ENCODE data around the gene TARBP1. TPM values are rescaled to one million over a fixed set of nuclear protein-coding genes. Genes with fewer than 3 reads are reported as not detected.

Gene TARBP1
- total and polyA plus RNA-seq, 9 donors: 4.8 to 26.3 (median 10.8) TPM

GRCh38 chr1:234369033-234369430 lies 109.9 kb downstream of the TARBP1 start:
- Histone ChIP-seq H3K9me3 (no peaks in the 10 kb centered on the region), H3K4me3 (no peak overlapping the region), H3K27ac (no peak overlapping the region), H3K27me3 (no peaks in the 10 kb centered on the region), H3K36me3 (no peaks in the 10 kb centered on the region), H3K4me1 (ENCODE audit: insufficient read depth) (no peaks in the 10 kb centered on the region)
- WGBS, 3 donors: 79 to 83% (median 81%) methylated on average over 3 of the region's 3 CpGs
- TF ChIP-seq CTCF (IDR thresholded peaks at IDR 0.05) (no peak), POLR2A (IDR thresholded peaks at IDR 0.05) (no peak), EP300 (IDR thresholded peaks at IDR 0.05) (no peak)
- no peak for DNase-seq
- intact Hi-C loops (cut with DNase I): no loop called here

- H3K9me3 ChIP-seq: no peaks in the 10 kb centered on the region
- no peaks in the 10 kb centered on the region for H3K36me3 ChIP-seq
- DNase-seq: no peak
- WGBS, 3 donors: 70 to 74% (median 72%) methylated on average over 12 of the region's 12 CpGs
- no peak overlapping the region for H3K27ac ChIP-seq
- H3K4me3 ChIP-seq: no peak overlapping the region
- no peak for TF ChIP-seq CTCF (IDR thresholded peaks at IDR 0.05)
- TF ChIP-seq POLR2A (IDR thresholded peaks at IDR 0.05): no peak
- no peak for TF ChIP-seq EP300 (IDR thresholded peaks at IDR 0.05)
- intact Hi-C loops (cut with DNase I): no loop called here
- no peaks in the 10 kb centered on the region for H3K27me3 ChIP-seq
- H3K4me1 ChIP-seq (ENCODE audit: insufficient read depth): no peaks in the 10 kb centered on the region
Observed at GRCh38 chr1:234368320-234369032, 110.5 kb downstream of the TARBP1 start.

DNA sequence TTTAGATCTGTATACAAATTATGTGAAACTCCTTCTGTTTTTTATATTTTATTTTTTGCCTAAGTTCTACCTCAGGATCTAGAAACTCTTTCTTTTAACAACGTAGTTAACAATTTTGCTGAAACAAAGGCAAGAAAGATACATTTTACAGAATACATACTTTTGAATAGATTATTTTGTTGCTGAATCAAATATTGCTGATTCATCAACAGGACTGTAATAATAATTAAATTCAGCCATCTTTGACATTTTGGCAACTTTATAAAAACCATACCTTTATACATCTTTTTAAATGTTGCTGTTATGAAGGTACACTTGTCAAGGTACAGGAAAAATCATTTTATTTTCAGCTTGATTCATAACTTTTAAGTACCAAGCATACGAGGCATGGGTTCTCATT lies 116.4 kb downstream of the TARBP1 start:
- no peak for DNase-seq
- intact Hi-C loops (cut with DNase I): no loop called here
- Histone ChIP-seq H3K9me3 (no peaks in the 10 kb centered on the region), H3K36me3 (no peaks in the 10 kb centered on the region), H3K4me1 (ENCODE audit: insufficient read depth) (no peaks in the 10 kb centered on the region), H3K4me3 (no peak overlapping the region), H3K27me3 (no peaks in the 10 kb centered on the region), H3K27ac (no peak overlapping the region)
- WGBS, 3 donors: 59 to 81% (median 62%) methylated on average over 2 of the region's 2 CpGs
- TF ChIP-seq CTCF (IDR thresholded peaks at IDR 0.05) (no peak), POLR2A (IDR thresholded peaks at IDR 0.05) (no peak), EP300 (IDR thresholded peaks at IDR 0.05) (no peak)

- no peak overlapping the region for H3K4me3 ChIP-seq
- 86 to 91% (median 91%) methylated on average over 3 of the region's 3 CpGs for WGBS, 3 donors
- DNase-seq: no peak
- no peaks in the 10 kb centered on the region for H3K9me3 ChIP-seq
- no peaks in the 10 kb centered on the region for H3K27me3 ChIP-seq
- intact Hi-C loops (cut with DNase I): no loop called here
- H3K27ac ChIP-seq: no peak overlapping the region
- H3K4me1 ChIP-seq (ENCODE audit: insufficient read depth): no peaks in the 10 kb centered on the region
- no peaks in the 10 kb centered on the region for H3K36me3 ChIP-seq
- TF ChIP-seq EP300 (IDR thresholded peaks at IDR 0.05) (no peak), CTCF (IDR thresholded peaks at IDR 0.05) (no peak)
Observed at GRCh38 chr1:234361102-234361603, 117.8 kb downstream of the TARBP1 start.

Measured in ovary (tissue), 9 donors.